8988T (cell line): Measurements from ENCODE around the gene PRPF8.

Source experiments
- DNase-seq: peaks from one replicate; pipeline ENCODE4 v3.0.0; 2011

PRPF8 gene

GRCh38 chr17:1643999-1644492 lies 40.6 kb downstream of the PRPF8 start:
- no peak for DNase-seq

- peak; percentile 75 for DNase-seq
Measured at GRCh38 chr17:1643293-1643998, 41.2 kb downstream of the PRPF8 start.

GRCh38 chr17:1641065-1641403 lies 43.6 kb downstream of the PRPF8 start:
- DNase-seq: no peak

- DNase-seq: no peak
Measured at GRCh38 chr17:1640329-1641064, 44.2 kb downstream of the PRPF8 start.

- no peak for DNase-seq
Measured at GRCh38 chr17:1639549-1640180, 45.0 kb downstream of the PRPF8 start.

- DNase-seq: no peak
Measured at GRCh38 chr17:1638624-1639300, 45.9 kb downstream of the PRPF8 start.

- DNase-seq: no peak
Measured at GRCh38 chr17:1638171-1638590, 46.5 kb downstream of the PRPF8 start.

GRCh38 chr17:1636732-1637285 lies 47.9 kb downstream of the PRPF8 start:
- no peak for DNase-seq

GRCh38 chr17:1635675-1636465 lies 48.8 kb downstream of the PRPF8 start:
- DNase-seq: no peak

GRCh38 chr17:1634841-1635650 lies 49.6 kb downstream of the PRPF8 start:
- no peak for DNase-seq

- DNase-seq: no peak
Measured at GRCh38 chr17:1630662-1631061, 54.0 kb downstream of the PRPF8 start.

- peak; percentile 53 for DNase-seq
Measured at GRCh38 chr17:1629504-1630310, 55.0 kb downstream of the PRPF8 start.

GRCh38 chr17:1628856-1629503 lies 55.7 kb downstream of the PRPF8 start:
- peak; percentile 95 for DNase-seq

GRCh38 chr17:1627982-1628855 lies 56.4 kb downstream of the PRPF8 start, which contains the start of gene SLC43A2:
Gene SLC43A2, minus strand, starts transcription at chr17:1628834. Its CDS starts 960 bp downstream, at chr17:1627874.
- peak; percentile 92 for DNase-seq

- DNase-seq: no peak
Measured at GRCh38 chr17:1627182-1627981, 57.3 kb downstream of the PRPF8 start.

- no peak for DNase-seq
Measured at GRCh38 chr17:1626333-1626732, 58.3 kb downstream of the PRPF8 start.

- no peak for DNase-seq
Measured at GRCh38 chr17:1625581-1625980, 59.1 kb downstream of the PRPF8 start.

- DNase-seq: no peak
Measured at GRCh38 chr17:1625053-1625452, 59.6 kb downstream of the PRPF8 start.
